ENCODE data around the gene MIPEP. TPM values are rescaled to one million over a fixed set of nuclear protein-coding genes. Genes with fewer than 3 reads are reported as not detected.

Gene MIPEP
- total RNA-seq = 10.7 TPM
- 10 to 100 TPM in 1 of 8 donors, 1 to 10 TPM in 7; 7.7 to 11.7 (median 8.6) TPM for polyA plus RNA-seq (ENCODE audit: insufficient read depth in 1 of 8, insufficient read length in 8 of 8, low replicate concordance in 1 of 8)
- long read RNA-seq, donor 1, partial matches to known transcripts = 0 of 2 reads
- long read RNA-seq, donor 1, other reads (novel, unspliced or antisense) = 0 of 2 reads
- long read RNA-seq, donor 2, partial matches to known transcripts = 0 of 2 reads
- long read RNA-seq, donor 2, other reads (novel, unspliced or antisense) = 0 of 2 reads
- long read RNA-seq, donor 3, partial matches to known transcripts = 6 of 7 reads
- long read RNA-seq, donor 3, other reads (novel, unspliced or antisense) = 0 of 7 reads
- long read RNA-seq, donor 4, partial matches to known transcripts = 0 of 2 reads
- long read RNA-seq, donor 4, other reads (novel, unspliced or antisense) = 0 of 2 reads
- long read RNA-seq, donor 5, transcript MIPEP-203 (2 exons, 543 nt) = major isoform, 7 of 16 reads
- long read RNA-seq, donor 5, partial matches to known transcripts = 7 of 16 reads
- long read RNA-seq, donor 5, other reads (novel, unspliced or antisense) = 0 of 16 reads
- long read RNA-seq, donor 6, partial matches to known transcripts = 7 of 12 reads
- long read RNA-seq, donor 6, other reads (novel, unspliced or antisense) = 0 of 12 reads
- long read RNA-seq, donor 7, transcript MIPEP-201 (19 exons, 2,400 nt) = major isoform, 7 of 19 reads
- long read RNA-seq, donor 7, partial matches to known transcripts = 8 of 19 reads
- long read RNA-seq, donor 7, other reads (novel, unspliced or antisense) = 0 of 19 reads
- long read RNA-seq, donor 8, partial matches to known transcripts = 0 of 3 reads
- long read RNA-seq, donor 8, other reads (novel, unspliced or antisense) = 0 of 3 reads
- long read RNA-seq, donor 9, partial matches to known transcripts = 0 of 4 reads
- long read RNA-seq, donor 9, other reads (novel, unspliced or antisense) = 0 of 4 reads
- long read RNA-seq, donor 10, partial matches to known transcripts = 0 of 4 reads
- long read RNA-seq, donor 10, other reads (novel, unspliced or antisense) = 0 of 4 reads
- long read RNA-seq, donor 11, partial matches to known transcripts = 0 of 1 reads
- long read RNA-seq, donor 11, other reads (novel, unspliced or antisense) = 0 of 1 reads

- Histone ChIP-seq H3K36me3 (ENCODE audit: control insufficient read depth, insufficient read depth, low read length) (peaks cover 7% of the 10 kb centered on the region), H3K4me1 (ENCODE audit: control insufficient read depth, insufficient read depth, low read length) (peaks cover 4% of the 10 kb centered on the region), H3K4me3 (ENCODE audit: low read length) (peak within 1 kb of the TSS; percentile 86), H3K27me3 (ENCODE audit: control insufficient read depth, insufficient read depth, low read length) (no peaks in the 10 kb centered on the region), H3K9me3 (replicated peaks; ENCODE audit: control insufficient read depth, low read depth, low read length) (no peaks in the 10 kb centered on the region), H3K27ac (ENCODE audit: low read length) (peak within 1 kb of the TSS; percentile 92)
- WGBS (ENCODE audit: insufficient coverage) = under 1% methylated on average over 73 of the region's 75 CpGs
- DNase-seq = peak; percentile 99
Observed at GRCh38 chr13:23888658-23889614, at the start of gene MIPEP. MIPEP (minus strand) TSS chr13:23889400; CDS start chr13:23889320, 80 bp downstream.

GRCh38 chr13:23934520-23934919 is 45.3 kb upstream of the MIPEP start:
- H3K9me3 ChIP-seq (replicated peaks; ENCODE audit: control insufficient read depth, low read depth, low read length) = no peaks in the 10 kb centered on the region
- H3K27me3 ChIP-seq (ENCODE audit: control insufficient read depth, insufficient read depth, low read length) = no peaks in the 10 kb centered on the region
- H3K36me3 ChIP-seq (ENCODE audit: control insufficient read depth, insufficient read depth, low read length) = no peaks in the 10 kb centered on the region
- H3K4me3 ChIP-seq (ENCODE audit: low read length) = no peak overlapping the region
- peak; percentile 57 for DNase-seq
- no peaks in the 10 kb centered on the region for H3K4me1 ChIP-seq (ENCODE audit: control insufficient read depth, insufficient read depth, low read length)
- no CpG with 5 or more reads among the region's 2 CpGs for WGBS (ENCODE audit: insufficient coverage)
- no peak overlapping the region for H3K27ac ChIP-seq (ENCODE audit: low read length)

- WGBS (ENCODE audit: insufficient coverage) = 71% methylated on average over 1 of the region's 2 CpGs
Observed at GRCh38 chr13:23928985-23929384, 39.8 kb upstream of the MIPEP start.

DNA sequence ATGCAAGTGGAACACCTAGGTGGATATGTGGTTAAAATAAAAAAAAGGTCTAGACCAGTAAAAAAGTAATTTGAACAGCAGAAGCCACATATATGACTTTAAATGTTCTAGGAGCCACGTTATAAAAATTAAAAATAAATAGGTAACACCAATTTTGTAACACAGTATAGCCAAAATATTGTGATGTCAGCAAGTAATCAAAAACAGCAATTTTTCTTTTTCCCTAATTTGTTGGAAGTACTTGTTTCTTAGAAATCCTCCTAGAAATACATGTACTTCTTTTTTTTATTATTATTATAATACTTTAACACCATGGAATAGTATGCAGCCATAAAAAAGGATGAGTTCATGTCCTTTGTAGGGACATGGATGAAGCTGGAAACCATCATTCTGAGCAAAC is 33.8 kb upstream of the MIPEP start:
- H3K4me1 ChIP-seq (ENCODE audit: control insufficient read depth, insufficient read depth, low read length) = no peaks in the 10 kb centered on the region
- no peak overlapping the region for H3K27ac ChIP-seq (ENCODE audit: low read length)
- H3K27me3 ChIP-seq (ENCODE audit: control insufficient read depth, insufficient read depth, low read length) = no peaks in the 10 kb centered on the region
- no peaks in the 10 kb centered on the region for H3K36me3 ChIP-seq (ENCODE audit: control insufficient read depth, insufficient read depth, low read length)
- H3K4me3 ChIP-seq (ENCODE audit: low read length) = no peak overlapping the region
- no CpG with 5 or more reads among the region's 1 CpG for WGBS (ENCODE audit: insufficient coverage)
- DNase-seq = no peak
- H3K9me3 ChIP-seq (replicated peaks; ENCODE audit: control insufficient read depth, low read depth, low read length) = no peaks in the 10 kb centered on the region

More at GRCh38 chr13:23928985-23929384, 39.8 kb upstream of the MIPEP start:
- H3K4me1 ChIP-seq (ENCODE audit: control insufficient read depth, insufficient read depth, low read length) = no peaks in the 10 kb centered on the region
- DNase-seq = no peak
- H3K27ac ChIP-seq (ENCODE audit: low read length) = no peak overlapping the region
- H3K4me3 ChIP-seq (ENCODE audit: low read length) = no peak overlapping the region
- H3K36me3 ChIP-seq (ENCODE audit: control insufficient read depth, insufficient read depth, low read length) = no peaks in the 10 kb centered on the region
- no peaks in the 10 kb centered on the region for H3K9me3 ChIP-seq (replicated peaks; ENCODE audit: control insufficient read depth, low read depth, low read length)
- H3K27me3 ChIP-seq (ENCODE audit: control insufficient read depth, insufficient read depth, low read length) = no peaks in the 10 kb centered on the region

GRCh38 chr13:23922005-23922932 is 33.1 kb upstream of the MIPEP start:
- no peaks in the 10 kb centered on the region for H3K36me3 ChIP-seq (ENCODE audit: control insufficient read depth, insufficient read depth, low read length)
- no peak overlapping the region for H3K4me3 ChIP-seq (ENCODE audit: low read length)
- H3K27ac ChIP-seq (ENCODE audit: low read length) = no peak overlapping the region
- no peaks in the 10 kb centered on the region for H3K27me3 ChIP-seq (ENCODE audit: control insufficient read depth, insufficient read depth, low read length)
- no peaks in the 10 kb centered on the region for H3K4me1 ChIP-seq (ENCODE audit: control insufficient read depth, insufficient read depth, low read length)
- 66% methylated on average over 5 of the region's 5 CpGs for WGBS (ENCODE audit: insufficient coverage)
- no peaks in the 10 kb centered on the region for H3K9me3 ChIP-seq (replicated peaks; ENCODE audit: control insufficient read depth, low read depth, low read length)
- no peak for DNase-seq

DNA sequence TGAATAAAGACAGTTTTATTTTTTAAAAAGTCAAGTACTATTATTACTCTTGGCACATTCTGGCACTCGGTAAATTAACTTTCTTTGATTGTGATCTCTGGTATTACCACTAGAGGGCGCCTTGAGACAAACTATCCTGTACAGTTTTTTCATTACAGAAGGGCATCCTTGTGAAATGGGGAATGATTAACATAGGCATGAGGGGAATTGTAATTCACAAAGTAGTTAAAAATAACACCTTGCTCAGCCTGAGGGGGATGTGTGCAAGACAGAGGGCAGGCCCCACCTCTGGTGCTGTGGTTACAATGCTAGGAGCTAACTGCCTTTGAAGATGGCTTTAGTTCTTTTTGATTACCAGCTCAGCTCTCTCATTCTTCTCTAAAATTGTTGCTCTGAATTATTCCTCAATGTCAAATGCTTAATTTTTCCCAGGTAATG is 32.3 kb upstream of the MIPEP start:
- no peak overlapping the region for H3K27ac ChIP-seq (ENCODE audit: low read length)
- H3K4me1 ChIP-seq (ENCODE audit: control insufficient read depth, insufficient read depth, low read length) = no peaks in the 10 kb centered on the region
- no CpG with 5 or more reads among the region's 2 CpGs for WGBS (ENCODE audit: insufficient coverage)
- no peaks in the 10 kb centered on the region for H3K9me3 ChIP-seq (replicated peaks; ENCODE audit: control insufficient read depth, low read depth, low read length)
- peak; percentile 40 for DNase-seq
- no peak overlapping the region for H3K4me3 ChIP-seq (ENCODE audit: low read length)
- H3K36me3 ChIP-seq (ENCODE audit: control insufficient read depth, insufficient read depth, low read length) = no peaks in the 10 kb centered on the region
- H3K27me3 ChIP-seq (ENCODE audit: control insufficient read depth, insufficient read depth, low read length) = no peaks in the 10 kb centered on the region

GRCh38 chr13:23919006-23919405 is 29.8 kb upstream of the MIPEP start:
- no peaks in the 10 kb centered on the region for H3K4me1 ChIP-seq (ENCODE audit: control insufficient read depth, insufficient read depth, low read length)
- no peaks in the 10 kb centered on the region for H3K36me3 ChIP-seq (ENCODE audit: control insufficient read depth, insufficient read depth, low read length)
- no peaks in the 10 kb centered on the region for H3K9me3 ChIP-seq (replicated peaks; ENCODE audit: control insufficient read depth, low read depth, low read length)
- no peaks in the 10 kb centered on the region for H3K27me3 ChIP-seq (ENCODE audit: control insufficient read depth, insufficient read depth, low read length)
- no peak for DNase-seq
- WGBS (ENCODE audit: insufficient coverage) = no CpG with 5 or more reads among the region's 1 CpG
- H3K4me3 ChIP-seq (ENCODE audit: low read length) = no peak overlapping the region
- no peak overlapping the region for H3K27ac ChIP-seq (ENCODE audit: low read length)

DNA sequence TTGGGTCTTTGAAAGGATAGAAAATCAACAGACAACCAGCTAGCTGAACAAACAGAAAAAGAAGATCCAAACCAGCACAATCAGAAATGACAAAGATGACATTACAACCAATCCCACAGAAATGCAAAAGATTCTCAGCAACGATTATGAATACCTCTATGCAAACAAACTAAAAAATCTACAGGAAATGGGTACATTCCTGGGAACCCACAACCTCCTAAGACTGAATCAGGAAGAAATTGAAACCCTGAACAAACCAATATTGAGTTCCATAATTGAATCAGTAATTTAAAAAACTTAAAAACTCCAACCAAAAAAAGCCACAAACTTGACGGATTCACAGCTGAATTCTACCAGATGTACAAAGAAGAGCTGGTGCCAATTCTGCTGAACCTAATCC is 29.0 kb upstream of the MIPEP start:
- Histone ChIP-seq H3K4me1 (ENCODE audit: control insufficient read depth, insufficient read depth, low read length) (no peaks in the 10 kb centered on the region), H3K4me3 (ENCODE audit: low read length) (no peak overlapping the region), H3K27ac (ENCODE audit: low read length) (no peak overlapping the region), H3K9me3 (replicated peaks; ENCODE audit: control insufficient read depth, low read depth, low read length) (no peaks in the 10 kb centered on the region), H3K36me3 (ENCODE audit: control insufficient read depth, insufficient read depth, low read length) (no peaks in the 10 kb centered on the region), H3K27me3 (ENCODE audit: control insufficient read depth, insufficient read depth, low read length) (no peaks in the 10 kb centered on the region)
- 40% methylated on average over 1 of the region's 2 CpGs for WGBS (ENCODE audit: insufficient coverage)
- DNase-seq = no peak
